GM23248 (cell line): Measurements from ENCODE around the gene TTC8. TPM values are rescaled to one million over a fixed set of nuclear protein-coding genes. Genes with fewer than 3 reads are reported as not detected.

Source experiments
- DNase-seq: peaks from one replicate; pipeline ENCODE4 v3.0.0-alpha.2; 2015
- H2AFZ ChIP-seq: fragments of 200-600 bp; sonication (generic); 2 replicates; pipeline ENCODE4 v1.6.1; 2016; ENCODE audit warnings: antibody characterized with exemption
- H3F3A ChIP-seq: fragments of 200-600 bp; sonication (generic); 2 replicates; pipeline ENCODE4 v1.6.1; 2016; ENCODE audit warnings: mild to moderate bottlenecking, antibody characterized with exemption, mixed run types; ENCODE audit not compliant: insufficient read depth
- H3K27ac ChIP-seq: fragments of 200-600 bp; sonication (generic); 2 replicates; pipeline ENCODE4 v1.5.1; 2016; ENCODE audit warnings: mild to moderate bottlenecking
- H3K27me3 ChIP-seq: fragments of 200-600 bp; sonication (generic); replicated peaks from 2 replicates; pipeline ENCODE4 v1.6.1; 2016; ENCODE audit warnings: mild to moderate bottlenecking; ENCODE audit not compliant: insufficient read depth
- H3K36me3 ChIP-seq: fragments of 200-600 bp; sonication (generic); 2 replicates; pipeline ENCODE4 v1.6.1; 2016; ENCODE audit warnings: low read depth, mild to moderate bottlenecking
- H3K4me1 ChIP-seq: fragments of 200-600 bp; sonication (generic); 2 replicates; pipeline ENCODE4 v1.6.1; 2016; ENCODE audit warnings: mild to moderate bottlenecking; ENCODE audit not compliant: insufficient read depth
- H3K4me2 ChIP-seq: fragments of 200-600 bp; sonication (generic); one replicate; pipeline ENCODE4 v1.6.1; 2016; ENCODE audit warnings: mild to moderate bottlenecking; ENCODE audit not compliant: unreplicated experiment
- H3K4me3 ChIP-seq: fragments of 200-600 bp; sonication (generic); 2 replicates; pipeline ENCODE4 v1.5.1; 2016; ENCODE audit warnings: mild to moderate bottlenecking
- H3K79me2 ChIP-seq: fragments of 200-600 bp; sonication (generic); 2 replicates; pipeline ENCODE4 v1.6.1; 2016; ENCODE audit warnings: mild to moderate bottlenecking; ENCODE audit not compliant: insufficient read depth
- H3K9ac ChIP-seq: fragments of 200-600 bp; sonication (generic); 2 replicates; pipeline ENCODE4 v1.6.1; 2016; ENCODE audit warnings: mild to moderate bottlenecking
- H3K9me2 ChIP-seq: fragments of 200-600 bp; sonication (generic); 2 replicates; pipeline ENCODE4 v1.6.1; 2016; ENCODE audit warnings: mixed run types, mild to moderate bottlenecking, moderate library complexity; ENCODE audit not compliant: insufficient read depth
- H3K9me3 ChIP-seq: fragments of 200-600 bp; sonication (generic); one replicate; pipeline ENCODE4 v1.6.1; 2017; ENCODE audit warnings: low read depth
- H4K20me1 ChIP-seq: fragments of 200-600 bp; sonication (generic); 2 replicates; pipeline ENCODE4 v1.6.0; 2016; ENCODE audit not compliant: insufficient read depth
- EZH2 ChIP-seq: fragments of 200-600 bp; sonication (generic); IDR thresholded peaks from 2 replicates; pipeline ENCODE4 v1.6.1; 2018; ENCODE audit warnings: antibody characterized with exemption, mild to moderate bottlenecking; ENCODE audit not compliant: insufficient read depth, poor library complexity, severe bottlenecking
- EZH2phosphoT487 ChIP-seq: fragments of 200-600 bp; sonication (generic); IDR thresholded peaks from 2 replicates; pipeline ENCODE4 v1.6.1; 2018; ENCODE audit warnings: antibody characterized with exemption, moderate library complexity, mild to moderate bottlenecking, low read depth; ENCODE audit not compliant: insufficient read depth
- WGBS, 2 experiments: methylation state at CpG; one replicate each; pipeline ENCODE4 v1.1.6; 2015 to 2017; ENCODE audit warnings: low lambda C conversion rate in 2 of 2, low coverage in 1 of 2; ENCODE audit errors: missing lambda C conversion rate in 2 of 2; 5-methylcytosine and 5-hydroxymethylcytosine counted together
- in situ Hi-C: fragments of 300-500 bp; cut with MboI; formaldehyde crosslinking; loops from 2 replicates; pipeline ENCODE4 v1.15.0; 2020
- polyA plus RNA-seq: library from polyadenylated mRNA; unstranded; fragments of >200 nt; fragmentation: Nextera tagmentation; extraction: Ambion mirVana; gene quantifications from 2 replicates; pipeline ENCODE4 v1.2.1, GENCODE V29; 2016
- total RNA-seq: library from RNA; depleted of rRNA; stranded (reverse); fragments of >200 nt; shearing (Covaris generic); gene quantifications from 2 replicates; pipeline ENCODE4 v1.2.3, GENCODE V29; 2014

Gene TTC8
- total and polyA plus RNA-seq, 2 experiments from 2014 or later, result 38.3 to 49.4 TPM

- 77 to 80% methylated on average over 5 of the region's 5 CpGs for WGBS, 2 experiments
- in situ Hi-C loops, result no loop called here
- DNase-seq, result no peak
- no peaks in the 10 kb centered on the region for H4K20me1 ChIP-seq
- H3K9me2 ChIP-seq, result no peaks in the 10 kb centered on the region
- TF ChIP-seq EZH2phosphoT487, result no peak
- TF ChIP-seq EZH2, result no peak
- no peak overlapping the region for H3K9ac ChIP-seq
- H3F3A ChIP-seq, result no peaks in the 10 kb centered on the region
- H2AFZ ChIP-seq, result no peak overlapping the region
- no peak overlapping the region for H3K4me2 ChIP-seq
- H3K27me3 ChIP-seq, result peaks cover 35% of the 10 kb centered on the region
- H3K4me3 ChIP-seq, result no peak overlapping the region
- H3K79me2 ChIP-seq, result no peaks in the 10 kb centered on the region
- H3K9me3 ChIP-seq, result no peaks in the 10 kb centered on the region
- no peaks in the 10 kb centered on the region for H3K4me1 ChIP-seq
- no peak overlapping the region for H3K27ac ChIP-seq
- H3K36me3 ChIP-seq, result no peaks in the 10 kb centered on the region
Measured at GRCh38 chr14:88790501-88791251, 33.8 kb upstream of the TTC8 start.

GRCh38 chr14:88791252-88791621, 33.2 kb upstream of the TTC8 start:
- H3K4me2 ChIP-seq, result no peak overlapping the region
- H3K36me3 ChIP-seq, result no peaks in the 10 kb centered on the region
- no peaks in the 10 kb centered on the region for H3K9me3 ChIP-seq
- H3K4me1 ChIP-seq, result no peaks in the 10 kb centered on the region
- no peak overlapping the region for H2AFZ ChIP-seq
- no peaks in the 10 kb centered on the region for H3K9me2 ChIP-seq
- no peak overlapping the region for H3K9ac ChIP-seq
- in situ Hi-C loops, result no loop called here
- no peaks in the 10 kb centered on the region for H4K20me1 ChIP-seq
- peaks cover 29% of the 10 kb centered on the region for H3K27me3 ChIP-seq
- DNase-seq, result no peak
- no peaks in the 10 kb centered on the region for H3K79me2 ChIP-seq
- TF ChIP-seq EZH2 (no peak), EZH2phosphoT487 (no peak)
- no peak overlapping the region for H3K4me3 ChIP-seq
- no peaks in the 10 kb centered on the region for H3F3A ChIP-seq
- WGBS, 2 experiments, result 42 to 43% methylated on average over 3 of the region's 3 CpGs
- no peak overlapping the region for H3K27ac ChIP-seq

GRCh38 chr14:88791629-88792472, 32.6 kb upstream of the TTC8 start:
- 0 out of 2 replicates have a peak, but pooled peaks have one; percentile 58 for TF ChIP-seq EZH2phosphoT487
- peak; percentile 44 for TF ChIP-seq EZH2
- whole genome bisulfite sequencing, 2 experiments, result 8 to 10% methylated on average over 50 to 52 of the region's 52 CpGs
- peak overlapping the region; percentile 75; the same call in 1 of the 2 replicates for H2AFZ ChIP-seq
- H3K4me2 ChIP-seq, result peak overlapping the region; percentile 62
- no peaks in the 10 kb centered on the region for H3K4me1 ChIP-seq
- H3K36me3 ChIP-seq, result no peaks in the 10 kb centered on the region
- H3K27me3 ChIP-seq, result peaks cover 26% of the 10 kb centered on the region
- in situ Hi-C loops, result no loop called here
- H3K9me2 ChIP-seq, result no peaks in the 10 kb centered on the region
- peak; percentile 18 for DNase-seq
- no peak overlapping the region for H3K9ac ChIP-seq
- H3K79me2 ChIP-seq, result no peaks in the 10 kb centered on the region
- no peaks in the 10 kb centered on the region for H3K9me3 ChIP-seq
- no peaks in the 10 kb centered on the region for H3F3A ChIP-seq
- H4K20me1 ChIP-seq, result no peaks in the 10 kb centered on the region
- no peak overlapping the region for H3K27ac ChIP-seq
- peak overlapping the region; percentile 69 for H3K4me3 ChIP-seq

GRCh38 chr14:88792473-88793258, 31.8 kb upstream of the TTC8 start, which contains the start of gene EML5:
EML5 (minus strand) TSS chr14:88792953; CDS start chr14:88792503, 450 bp downstream.
- H3K27ac ChIP-seq, result no peak within 1 kb of the TSS
- in situ Hi-C loops, result no loop called here
- 2 to 3% methylated on average over 78 to 85 of the region's 111 CpGs for WGBS, 2 experiments

More at GRCh38 chr14:88792473-88793258, 31.8 kb upstream of the TTC8 start, which contains the start of gene EML5:
- Histone ChIP-seq H4K20me1 (no peaks in the 10 kb centered on the region), H3K79me2 (no peaks in the 10 kb centered on the region), H3K9ac (peak within 1 kb of the TSS; percentile 13; the same call in 1 of the 2 replicates), H3K27me3 (peaks cover 26% of the 10 kb centered on the region), H3K9me3 (no peaks in the 10 kb centered on the region), H3K4me2 (peak within 1 kb of the TSS; percentile 62), H3K9me2 (no peaks in the 10 kb centered on the region), H3F3A (no peaks in the 10 kb centered on the region), H3K36me3 (no peaks in the 10 kb centered on the region), H3K4me1 (no peaks in the 10 kb centered on the region), H3K4me3 (peak within 1 kb of the TSS; percentile 69), H2AFZ (peak within 1 kb of the TSS; percentile 75)
- DNase-seq, result peak; percentile 81
- TF ChIP-seq EZH2, result no peak
- TF ChIP-seq EZH2phosphoT487, result no peak
